Right lobe of liver (tissue), 4 donors: Measurements from ENCODE around the gene TSN.

ENCODE experiments used
- POLR2A ChIP-seq: fragments of 450-650 bp; IDR thresholded peaks from one replicate; pipeline ENCODE4 v1.6.1; 2017; ENCODE audit warnings: antibody characterized with exemption, mild to moderate bottlenecking
- TF ChIP-seq, protein P1 (sequence below), 4 donors: fragments of 200-600 bp in 3 of 4; fragments of 450-650 bp in 1 of 4; IDR thresholded peaks; one replicate each; pipeline versions ENCODE4 v1.5.1 to v1.8.0; 2016 to 2022; ENCODE audit warnings: antibody characterized with exemption in 4 of 4, mild to moderate bottlenecking in 2 of 4
- donor health status: DM: no; HTN: no; CAD: no.
- donor health status: DM: no; HTN: no; CAD: no.
- donor health status: DM: no; HTN: yes; CAD: no.

DNA sequence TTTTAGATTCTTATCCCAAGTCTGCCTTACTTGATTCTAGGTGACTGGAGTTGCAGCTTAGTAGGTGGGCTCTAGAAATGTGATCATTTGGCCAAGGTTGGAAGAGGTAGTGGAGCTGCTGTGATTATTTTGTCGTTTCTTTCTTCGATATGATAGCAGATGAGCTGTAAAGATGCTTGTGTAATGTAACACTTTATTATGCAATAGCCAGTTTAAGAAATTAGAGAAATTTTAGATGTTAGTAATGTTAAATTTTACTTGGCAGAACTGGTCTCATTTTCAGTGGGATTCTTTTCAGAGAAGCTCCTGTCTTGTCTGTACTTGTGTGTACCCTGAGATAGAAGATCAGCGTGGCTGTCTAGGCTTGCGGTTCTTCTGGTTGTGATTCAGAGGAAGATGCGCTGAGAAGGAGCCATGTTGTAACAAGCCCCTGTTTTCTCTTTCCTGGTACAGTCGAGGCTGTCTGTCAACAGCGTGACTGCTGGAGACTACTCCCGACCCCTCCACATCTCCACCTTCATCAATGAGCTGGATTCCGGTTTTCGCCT, 9.3 kb downstream of the TSN start:
- TF ChIP-seq, protein P1, sequence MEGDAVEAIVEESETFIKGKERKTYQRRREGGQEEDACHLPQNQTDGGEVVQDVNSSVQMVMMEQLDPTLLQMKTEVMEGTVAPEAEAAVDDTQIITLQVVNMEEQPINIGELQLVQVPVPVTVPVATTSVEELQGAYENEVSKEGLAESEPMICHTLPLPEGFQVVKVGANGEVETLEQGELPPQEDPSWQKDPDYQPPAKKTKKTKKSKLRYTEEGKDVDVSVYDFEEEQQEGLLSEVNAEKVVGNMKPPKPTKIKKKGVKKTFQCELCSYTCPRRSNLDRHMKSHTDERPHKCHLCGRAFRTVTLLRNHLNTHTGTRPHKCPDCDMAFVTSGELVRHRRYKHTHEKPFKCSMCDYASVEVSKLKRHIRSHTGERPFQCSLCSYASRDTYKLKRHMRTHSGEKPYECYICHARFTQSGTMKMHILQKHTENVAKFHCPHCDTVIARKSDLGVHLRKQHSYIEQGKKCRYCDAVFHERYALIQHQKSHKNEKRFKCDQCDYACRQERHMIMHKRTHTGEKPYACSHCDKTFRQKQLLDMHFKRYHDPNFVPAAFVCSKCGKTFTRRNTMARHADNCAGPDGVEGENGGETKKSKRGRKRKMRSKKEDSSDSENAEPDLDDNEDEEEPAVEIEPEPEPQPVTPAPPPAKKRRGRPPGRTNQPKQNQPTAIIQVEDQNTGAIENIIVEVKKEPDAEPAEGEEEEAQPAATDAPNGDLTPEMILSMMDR (IDR thresholded peaks at IDR 0.05), result no peak
- TF ChIP-seq POLR2A, result no peak
